Keratinocyte (primary cell): ENCODE measurements around the gene PAPPA. TPM values are rescaled to one million over a fixed set of nuclear protein-coding genes. Genes with fewer than 3 reads are reported as not detected.

ENCODE experiments used
- DNase-seq: peaks from one replicate; pipeline ENCODE4 v3.0.0-alpha.2; 2011; ENCODE audit warnings: low read depth, missing footprints, low spot score
- FAIRE-seq: peaks from 2 replicates; lab custom pipeline; 2011; peaks lifted over from hg19 to GRCh38; lab: Jason Lieb, UNC
- H2AFZ ChIP-seq: 2 replicates; pipeline ENCODE4 v1.6.0; 2012; ENCODE audit warnings: low read length, control low read depth, inconsistent platforms; ENCODE audit not compliant: control insufficient read depth
- H3K27ac ChIP-seq: 2 replicates; pipeline ENCODE4 v1.5.1; 2011; ENCODE audit warnings: low read length; ENCODE audit not compliant: control insufficient read depth, insufficient read depth
- H3K27me3 ChIP-seq: 3 replicates; pipeline ENCODE4 v1.6.0; 2011; ENCODE audit warnings: low read length; ENCODE audit not compliant: control insufficient read depth, insufficient read depth; ENCODE audit errors: extremely low read depth
- H3K36me3 ChIP-seq, 2 experiments: 2 replicates in 1 of 2; 3 replicates in 1 of 2; pipeline ENCODE4 v1.5.1; 2011; ENCODE audit warnings: low read length in 2 of 2, mild to moderate bottlenecking in 1 of 2; ENCODE audit not compliant: control insufficient read depth in 2 of 2, insufficient read depth in 2 of 2; ENCODE audit errors: extremely low read depth in 1 of 2
- H3K4me1 ChIP-seq: 3 replicates; pipeline ENCODE4 v1.5.1; 2011; ENCODE audit warnings: low read length; ENCODE audit not compliant: control insufficient read depth, insufficient read depth; ENCODE audit errors: extremely low read depth
- H3K4me2 ChIP-seq: 3 replicates; pipeline ENCODE4 v1.6.0; 2011; ENCODE audit warnings: low read depth, low read length; ENCODE audit not compliant: control insufficient read depth, insufficient read depth; ENCODE audit errors: extremely low read depth
- H3K4me3 ChIP-seq, 3 experiments: fragments of 200-600 bp in 1 of 3; sonication (generic) in 1 of 3; 2 replicates in 2 of 3; 3 replicates in 1 of 3; pipeline ENCODE4 v1.5.1; 2011 to 2016; ENCODE audit warnings: low read length in 3 of 3, mild to moderate bottlenecking in 3 of 3, control low read depth in 2 of 3, inconsistent platforms in 1 of 3, low read depth in 1 of 3, mixed read lengths in 1 of 3, mixed run types in 1 of 3, moderate library complexity in 1 of 3; ENCODE audit not compliant: control insufficient read depth in 2 of 3, insufficient read depth in 2 of 3; ENCODE audit errors: extremely low read depth in 1 of 3
- H3K79me2 ChIP-seq: 2 replicates; pipeline ENCODE4 v1.6.0; 2012; ENCODE audit warnings: low read length; ENCODE audit not compliant: control insufficient read depth, insufficient read depth
- H3K9ac ChIP-seq: 3 replicates; pipeline ENCODE4 v1.6.0; 2011; ENCODE audit warnings: low read length; ENCODE audit not compliant: control insufficient read depth, insufficient read depth; ENCODE audit errors: extremely low read depth
- H3K9me1 ChIP-seq: 3 replicates; pipeline ENCODE4 v1.6.0; 2011; ENCODE audit warnings: low read length; ENCODE audit not compliant: control insufficient read depth, insufficient read depth; ENCODE audit errors: extremely low read depth
- H3K9me3 ChIP-seq: 2 replicates; pipeline ENCODE4 v1.5.1; 2012; ENCODE audit warnings: low read depth, low read length; ENCODE audit not compliant: control insufficient read depth
- H4K20me1 ChIP-seq: 3 replicates; pipeline ENCODE4 v1.6.0; 2011; ENCODE audit warnings: low read length; ENCODE audit not compliant: control insufficient read depth, insufficient read depth; ENCODE audit errors: extremely low read depth
- EZH2 ChIP-seq: IDR thresholded peaks from one replicate; pipeline ENCODE4 v1.6.1; 2012; ENCODE audit warnings: inconsistent platforms, mild to moderate bottlenecking, low read length, moderate library complexity
- dilution Hi-C: fragments of 300-500 bp; cut with MboI; formaldehyde crosslinking; loops from one replicate; pipeline ENCODE4 v1.7.0; 2020; ENCODE audit warnings: low sequenced_read_pairs; ENCODE audit not compliant: extremely low pct_ligation_motif_present
- polyA plus RNA-seq, 5 experiments: library from polyadenylated mRNA; depleted of rRNA in 3 of 5; stranded (reverse) in 3 of 5; stranded (forward) in 1 of 5; unstranded in 1 of 5; fragments of >200 nt; gene quantifications; 1 replicate in 1 of 5; 2 replicates in 3 of 5; 3 replicates in 1 of 5; pipeline versions ENCODE4 v1.2.1 to v1.2.3, GENCODE V29; 2011 to 2012; ENCODE audit warnings: missing spikeins in 2 of 5, low read depth in 1 of 5, low replicate concordance in 1 of 5
- TF ChIP-seq, protein P1 (sequence below), 3 experiments: IDR thresholded peaks in 1 of 3; conservative IDR thresholded peaks in 1 of 3; optimal IDR thresholded peaks in 1 of 3; 2 replicates in 2 of 3; 3 replicates in 1 of 3; pipeline versions ENCODE3 to v1.5.1; 2011; ENCODE audit warnings: low read length in 3 of 3, mild to moderate bottlenecking in 3 of 3, moderate library complexity in 2 of 3, control low read depth in 1 of 3, inconsistent platforms in 1 of 3; ENCODE audit not compliant: insufficient read depth in 2 of 3; ENCODE audit errors: extremely low read depth in 1 of 3

PAPPA gene
- polyA plus RNA-seq, 1 donor (not counting 4 experiments of a cell fraction or from before 2014, with no cell fraction given): 0.77 TPM

DNA sequence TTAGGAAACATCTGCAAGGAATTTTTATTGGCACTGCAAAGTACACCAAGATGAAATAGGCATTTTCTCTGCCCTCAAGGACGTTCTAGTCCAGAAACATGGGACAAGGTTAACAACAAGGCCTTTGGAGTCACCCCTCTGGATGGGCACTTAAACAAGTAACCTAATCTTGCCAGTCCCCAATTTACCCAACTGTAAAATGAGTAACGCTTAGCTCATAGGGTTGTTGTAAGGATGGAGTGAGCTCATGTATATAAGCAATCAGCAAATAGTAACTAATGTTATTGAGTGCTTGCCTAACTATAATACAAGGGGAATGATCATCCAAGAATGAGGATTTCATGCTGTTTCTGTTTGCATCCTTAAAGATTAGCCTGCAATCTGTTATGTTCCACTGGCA lies 189.3 kb downstream of the PAPPA start:
- no peak for DNase-seq
- Histone ChIP-seq H3K27ac (no peak overlapping the region), H3K9ac (no peak overlapping the region), H4K20me1 (no peaks in the 10 kb centered on the region), H3K79me2 (no peaks in the 10 kb centered on the region), H2AFZ (no peak overlapping the region), H3K4me2 (no peak overlapping the region), H3K4me3 (no peak overlapping the region), H3K9me1 (no peaks in the 10 kb centered on the region), H3K4me1 (no peaks in the 10 kb centered on the region), H3K27me3 (no peaks in the 10 kb centered on the region), H3K9me3 (no peaks in the 10 kb centered on the region), H3K36me3 (no peaks in the 10 kb centered on the region)
- no peak for FAIRE-seq
- TF ChIP-seq EZH2: no peak
- TF ChIP-seq, protein P1, sequence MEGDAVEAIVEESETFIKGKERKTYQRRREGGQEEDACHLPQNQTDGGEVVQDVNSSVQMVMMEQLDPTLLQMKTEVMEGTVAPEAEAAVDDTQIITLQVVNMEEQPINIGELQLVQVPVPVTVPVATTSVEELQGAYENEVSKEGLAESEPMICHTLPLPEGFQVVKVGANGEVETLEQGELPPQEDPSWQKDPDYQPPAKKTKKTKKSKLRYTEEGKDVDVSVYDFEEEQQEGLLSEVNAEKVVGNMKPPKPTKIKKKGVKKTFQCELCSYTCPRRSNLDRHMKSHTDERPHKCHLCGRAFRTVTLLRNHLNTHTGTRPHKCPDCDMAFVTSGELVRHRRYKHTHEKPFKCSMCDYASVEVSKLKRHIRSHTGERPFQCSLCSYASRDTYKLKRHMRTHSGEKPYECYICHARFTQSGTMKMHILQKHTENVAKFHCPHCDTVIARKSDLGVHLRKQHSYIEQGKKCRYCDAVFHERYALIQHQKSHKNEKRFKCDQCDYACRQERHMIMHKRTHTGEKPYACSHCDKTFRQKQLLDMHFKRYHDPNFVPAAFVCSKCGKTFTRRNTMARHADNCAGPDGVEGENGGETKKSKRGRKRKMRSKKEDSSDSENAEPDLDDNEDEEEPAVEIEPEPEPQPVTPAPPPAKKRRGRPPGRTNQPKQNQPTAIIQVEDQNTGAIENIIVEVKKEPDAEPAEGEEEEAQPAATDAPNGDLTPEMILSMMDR (optimal IDR thresholded peaks at IDR 0.05 in 1 of 3, IDR thresholded peaks at IDR 0.05 in 1 of 3, conservative IDR thresholded peaks at IDR 0.05 in 1 of 3; ENCODE audit: extremely low read depth in 1 of 3, insufficient read depth in 2 of 3, low read length in 3 of 3): no peak
- dilution Hi-C loops: no loop called here

DNA sequence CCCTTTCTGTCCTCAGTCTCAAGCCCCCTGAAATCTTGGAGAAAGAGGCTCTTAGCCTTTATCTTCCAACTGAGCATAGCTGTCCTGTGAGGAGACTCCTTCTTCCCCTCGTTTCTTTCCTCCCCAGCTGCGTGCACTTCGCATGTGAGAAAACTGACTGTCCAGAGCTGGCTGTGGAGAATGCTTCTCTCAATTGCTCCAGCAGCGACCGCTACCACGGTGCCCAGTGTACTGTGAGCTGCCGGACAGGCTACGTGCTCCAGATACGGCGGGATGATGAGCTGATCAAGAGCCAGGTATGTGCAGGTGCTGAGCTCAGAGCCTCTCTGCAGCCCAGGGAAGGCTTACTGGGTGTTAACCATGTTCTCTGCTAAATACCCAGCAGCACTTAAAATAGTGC lies 190.8 kb downstream of the PAPPA start:
- no peaks in the 10 kb centered on the region for H3K79me2 ChIP-seq
- H3K9me3 ChIP-seq: no peaks in the 10 kb centered on the region
- dilution Hi-C loops: no loop called here
- no peak overlapping the region for H2AFZ ChIP-seq
- no peak overlapping the region for H3K4me3 ChIP-seq
- H3K4me1 ChIP-seq: no peaks in the 10 kb centered on the region
- DNase-seq: no peak
- H4K20me1 ChIP-seq: no peaks in the 10 kb centered on the region
- H3K9ac ChIP-seq: no peak overlapping the region
- no peak overlapping the region for H3K27ac ChIP-seq
- no peak overlapping the region for H3K4me2 ChIP-seq
- no peak for TF ChIP-seq EZH2
- TF ChIP-seq, protein P1 (optimal IDR thresholded peaks at IDR 0.05 in 1 of 3, IDR thresholded peaks at IDR 0.05 in 1 of 3, conservative IDR thresholded peaks at IDR 0.05 in 1 of 3; ENCODE audit: extremely low read depth in 1 of 3, insufficient read depth in 2 of 3, low read length in 3 of 3): no peak
- no peaks in the 10 kb centered on the region for H3K27me3 ChIP-seq
- no peaks in the 10 kb centered on the region for H3K36me3 ChIP-seq
- no peaks in the 10 kb centered on the region for H3K9me1 ChIP-seq
- no peak for FAIRE-seq
